Stimulated activated CD8-positive, alpha-beta memory T cell treated with anti-CD3 and anti-CD28 coated beads, Interleukin-15, amount 100 ng/mL, for 4 hours (primary cell): Measurements from ENCODE around the gene TTBK1.
A peak's percentile ranks its signal among the peaks of the same experiment; 100 is the strongest.

ENCODE experiments used
- DNase-seq, 2 donors: peaks; one replicate each; pipeline ENCODE4 v3.0.0-alpha.2; 2020; ENCODE audit warnings: low read depth in 2 of 2

Gene TTBK1

DNA sequence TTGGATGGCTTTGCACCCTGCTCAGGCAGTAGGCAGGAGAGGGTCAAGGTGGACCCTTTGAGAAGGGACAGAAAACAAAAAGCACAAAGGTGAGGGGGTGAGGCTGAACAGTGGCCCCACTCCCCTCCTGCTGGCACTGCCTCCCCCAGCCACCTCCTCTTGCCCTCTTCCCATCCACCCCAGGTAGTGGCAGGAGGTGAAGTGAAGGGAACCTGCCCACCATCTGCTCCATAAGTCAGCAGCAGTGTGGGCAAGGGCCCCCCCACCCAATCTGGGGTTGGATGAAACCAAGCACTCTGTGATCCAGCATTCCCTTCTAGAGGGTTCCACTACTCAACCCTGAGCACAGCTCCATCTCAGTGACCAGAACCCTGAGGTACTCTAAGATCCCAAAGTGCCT, 28.7 kb downstream of the TTBK1 start:
- DNase-seq = no peak

DNA sequence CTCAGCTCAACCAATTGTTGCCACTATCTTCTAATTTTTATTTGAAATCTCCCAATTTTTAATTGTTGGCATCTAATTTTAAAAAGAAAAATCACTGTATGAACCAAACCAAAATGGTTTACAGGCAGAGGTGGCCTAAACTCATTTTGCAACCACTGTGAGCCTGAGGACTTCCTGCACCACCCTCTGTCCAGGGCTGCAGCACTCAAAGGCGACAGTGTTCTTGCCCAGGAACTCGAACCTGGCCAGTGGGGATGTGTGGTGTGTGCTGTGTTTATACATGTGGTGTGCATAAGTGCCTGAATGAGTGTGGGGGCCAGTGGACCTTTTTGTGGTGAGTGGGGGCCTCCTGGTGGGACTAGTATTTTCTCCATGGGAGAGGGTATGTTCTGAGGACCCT, 30.4 kb downstream of the TTBK1 start:
- DNase-seq = no peak

DNA sequence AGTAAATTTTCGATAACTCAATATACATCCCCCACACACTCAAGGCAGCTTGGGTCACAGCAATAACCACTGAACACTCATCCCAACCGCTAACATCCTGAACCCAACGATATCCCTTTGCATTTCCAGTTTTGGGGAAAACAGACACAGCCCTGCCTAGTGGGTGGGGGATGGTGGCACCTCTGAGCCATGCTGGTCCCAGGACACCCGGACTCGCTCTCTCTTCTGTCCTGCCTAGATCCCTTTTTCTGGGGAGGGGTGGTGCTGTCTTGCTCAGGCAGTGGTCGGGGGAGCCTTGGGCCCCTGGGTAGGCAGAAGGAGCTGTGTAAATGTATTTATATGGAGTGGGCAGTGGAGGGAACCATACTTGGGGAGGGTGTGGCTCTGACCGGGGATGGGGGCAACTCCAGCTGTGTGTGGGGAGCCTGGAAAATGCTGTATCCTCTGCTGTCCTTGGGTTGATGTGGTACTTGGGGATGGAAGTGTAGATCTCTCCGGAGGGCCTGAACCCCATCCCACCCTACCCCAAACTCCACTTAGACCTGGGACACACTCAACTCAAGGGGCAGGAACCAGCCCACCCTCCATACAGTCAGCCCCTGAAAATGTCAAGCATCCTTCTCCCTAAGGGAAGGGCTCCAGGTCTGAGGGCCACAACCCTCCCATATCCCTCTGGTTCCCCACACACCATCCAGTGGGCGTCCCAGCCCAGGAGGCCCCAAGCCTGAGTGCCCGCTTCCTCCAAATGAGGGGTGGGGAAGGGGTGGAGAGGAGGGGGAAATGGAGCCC, 31.0 kb downstream of the TTBK1 start:
- DNase-seq = no peak

DNA sequence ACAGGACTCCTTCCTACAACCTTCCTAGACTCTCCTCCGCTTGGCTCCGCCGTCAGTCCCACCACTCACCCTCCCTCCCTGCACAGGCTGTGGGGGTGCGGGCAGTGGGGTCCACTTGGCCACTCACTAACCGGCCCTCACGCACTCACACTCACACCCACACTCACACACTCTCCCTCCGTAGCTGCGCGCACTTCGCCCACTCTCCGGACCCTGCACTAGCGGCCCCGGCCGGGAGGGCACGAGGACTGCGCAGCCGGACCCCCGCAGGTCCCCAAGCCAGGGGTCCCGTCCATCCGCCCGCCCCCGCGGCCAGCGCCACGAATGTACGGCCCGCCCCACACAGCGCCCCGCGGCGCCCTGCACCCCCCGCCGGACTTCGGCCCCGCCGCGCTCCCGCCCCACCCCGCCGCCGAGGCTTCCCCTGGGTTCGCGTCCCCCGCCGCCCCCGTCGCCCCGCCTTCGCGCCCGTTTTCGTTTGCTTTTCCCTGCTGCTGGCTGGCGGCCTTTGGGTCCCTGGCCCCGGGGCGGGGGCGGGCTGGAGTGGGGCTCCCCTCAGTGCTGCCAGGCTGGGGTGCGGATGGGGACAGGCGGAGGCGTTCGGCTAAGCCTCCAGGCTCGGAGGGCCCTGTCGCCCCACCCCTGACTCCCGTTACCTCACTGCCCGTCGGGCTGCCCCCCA, 31.8 kb downstream of the TTBK1 start:
- peak in 1 of 2 donors; percentile 5 for DNase-seq

DNA sequence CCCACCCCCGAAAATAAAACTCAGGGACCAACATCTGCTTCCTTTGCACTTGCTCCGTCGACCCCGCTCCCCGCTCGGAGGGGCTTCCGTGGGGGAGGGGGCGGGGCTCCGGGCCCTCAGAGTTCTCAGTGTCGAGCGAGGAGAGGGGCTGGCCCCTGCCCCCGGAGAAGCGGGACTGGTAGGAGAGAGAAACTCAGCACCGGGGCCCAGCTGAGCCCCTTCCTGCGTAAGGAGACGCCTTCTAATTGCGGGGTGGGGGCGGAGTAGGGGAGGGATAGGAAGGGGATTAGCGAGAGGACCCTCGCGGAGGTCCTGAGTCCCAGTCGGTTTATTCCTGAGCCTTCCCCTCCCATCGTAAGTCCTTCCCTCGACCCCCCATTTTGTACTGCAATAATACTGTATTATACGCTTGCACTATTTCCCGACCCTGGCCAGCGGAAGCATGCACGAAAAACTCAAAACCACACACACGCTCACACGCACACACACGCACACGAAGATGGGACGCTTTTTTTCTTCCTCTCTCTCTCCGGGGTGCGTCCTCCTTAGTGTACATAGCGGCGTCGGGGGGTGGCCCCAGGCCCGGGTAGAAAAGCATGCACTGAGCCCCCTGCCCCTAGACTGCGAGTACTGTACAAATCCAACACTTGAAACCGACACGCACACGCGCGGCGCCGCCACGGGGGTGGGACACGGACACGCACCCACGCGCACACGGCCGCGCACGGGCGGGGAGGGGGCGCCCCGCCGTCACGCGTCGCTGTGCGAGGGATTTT, 32.7 kb downstream of the TTBK1 start:
- no peak for DNase-seq

DNA sequence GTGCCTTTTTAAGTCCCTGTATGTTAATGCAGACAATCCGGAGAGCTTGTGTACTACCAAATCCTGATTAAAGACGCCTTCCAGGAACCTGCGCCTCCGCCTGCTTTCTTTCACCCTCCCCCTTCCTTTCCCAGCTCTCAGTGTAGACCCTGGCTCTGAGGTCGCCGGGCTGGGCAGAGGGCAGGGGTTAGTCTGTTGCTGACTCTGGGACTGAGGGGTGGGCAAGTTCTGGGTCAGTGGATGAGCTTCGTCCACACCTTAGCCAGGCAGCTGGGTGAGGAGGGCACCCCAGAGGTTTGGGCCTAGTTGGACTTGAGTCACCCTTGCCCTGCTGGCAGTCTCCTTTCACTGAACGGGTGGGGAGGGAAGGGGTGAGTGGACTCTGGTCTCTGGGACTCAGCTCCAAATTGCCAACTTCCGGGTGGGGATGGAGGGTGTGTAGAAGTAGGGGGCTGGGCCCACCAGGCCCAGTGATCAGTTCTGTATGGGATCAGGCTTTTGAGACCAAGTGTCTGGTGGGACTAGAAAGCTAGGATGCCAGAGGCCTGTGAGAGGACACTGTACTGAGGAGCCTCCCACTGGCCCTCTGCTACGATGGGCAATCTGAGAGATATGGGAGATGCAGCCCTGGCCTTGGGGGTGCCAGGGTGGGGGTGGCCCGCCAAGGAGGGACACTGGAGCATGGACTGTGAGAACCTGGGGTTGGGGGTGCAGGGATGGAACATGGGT, 33.5 kb downstream of the TTBK1 start:
- no peak for DNase-seq

DNA sequence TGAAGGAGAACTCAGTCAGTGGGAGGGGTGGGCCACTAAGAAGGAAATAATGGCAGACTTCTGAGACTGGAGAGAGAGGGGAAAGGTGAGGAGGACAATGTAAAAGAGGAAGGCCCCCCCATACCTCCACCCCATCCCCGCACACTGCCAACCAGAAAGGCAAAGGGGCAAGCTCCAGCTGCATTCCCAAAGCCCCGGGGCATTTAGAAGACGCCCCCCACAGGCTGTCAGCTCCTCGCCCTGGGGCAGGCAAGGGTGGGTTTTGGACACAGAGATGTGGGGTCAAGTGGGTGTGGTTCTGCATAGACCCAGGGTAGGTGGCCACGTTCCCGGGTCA, 34.0 kb downstream of the TTBK1 start:
- DNase-seq = no peak

DNA sequence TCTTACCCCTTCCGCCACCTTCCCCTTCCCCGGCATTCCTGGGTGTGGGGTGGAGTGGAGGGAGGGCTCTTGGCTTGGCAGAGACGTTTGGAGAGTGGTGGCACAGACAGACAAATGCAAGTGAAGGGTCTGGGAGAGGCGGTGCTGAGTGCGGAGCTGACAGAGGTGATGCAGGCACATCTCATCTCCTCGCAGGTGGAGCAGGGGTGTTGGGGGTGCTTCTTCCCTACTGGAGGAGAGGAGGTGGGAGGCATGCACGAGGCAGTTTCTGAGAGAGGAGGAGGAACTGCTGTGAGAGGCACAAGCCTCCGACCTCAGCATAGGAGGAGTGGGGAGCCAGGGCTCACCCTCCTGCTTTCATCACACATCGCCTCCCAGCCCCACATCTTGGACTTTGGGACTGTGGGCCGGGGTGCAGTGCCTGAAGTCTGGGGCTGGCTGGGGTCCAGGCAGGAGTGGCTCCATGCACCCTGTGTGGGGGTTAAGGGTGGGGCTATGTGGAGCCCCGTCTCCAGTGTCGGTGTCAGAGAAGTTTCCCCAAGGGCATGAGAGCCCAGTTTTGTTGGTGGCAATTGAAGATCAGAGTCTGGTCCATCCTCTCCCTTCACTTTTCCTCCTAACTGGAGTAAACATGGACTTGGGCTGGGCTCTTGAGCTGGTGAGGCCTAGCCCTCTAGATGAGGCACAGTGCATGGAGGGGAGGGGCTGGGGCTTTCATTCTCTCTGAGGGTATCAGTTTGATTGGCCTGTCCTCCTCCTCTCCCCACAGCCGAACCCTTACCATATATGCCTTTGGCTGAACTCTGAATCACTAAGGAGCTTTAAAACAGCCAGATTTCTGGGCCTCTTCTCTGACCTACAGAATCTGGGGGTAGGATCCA, 34.6 kb downstream of the TTBK1 start:
- no peak for DNase-seq

DNA sequence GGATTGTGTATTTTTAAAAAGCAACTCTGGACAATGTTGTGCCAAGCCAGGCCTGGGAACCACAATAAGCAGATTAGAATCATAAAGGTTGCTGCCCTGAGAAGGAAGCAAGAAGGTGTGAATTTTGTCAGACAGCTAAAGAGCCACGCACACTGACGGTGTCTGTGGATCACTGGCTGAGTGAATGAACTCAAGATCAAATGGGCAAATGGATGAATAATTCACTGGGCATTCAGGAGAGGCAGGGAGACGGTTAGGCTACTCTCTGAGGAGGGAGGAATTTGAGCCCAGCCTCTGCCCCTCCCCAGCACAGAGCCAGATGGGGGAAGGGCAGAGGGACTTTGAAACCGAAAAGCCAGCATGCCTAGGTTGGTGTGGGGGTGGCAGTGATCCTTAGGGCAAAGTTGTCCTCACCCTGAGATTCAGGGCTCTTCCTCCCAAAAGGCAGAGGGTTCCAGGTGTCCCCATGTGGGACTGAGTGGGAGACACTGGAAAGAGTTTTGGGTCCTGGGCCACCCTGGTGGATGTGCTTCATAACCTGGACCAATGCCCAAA, 35.3 kb downstream of the TTBK1 start:
- DNase-seq = no peak

DNA sequence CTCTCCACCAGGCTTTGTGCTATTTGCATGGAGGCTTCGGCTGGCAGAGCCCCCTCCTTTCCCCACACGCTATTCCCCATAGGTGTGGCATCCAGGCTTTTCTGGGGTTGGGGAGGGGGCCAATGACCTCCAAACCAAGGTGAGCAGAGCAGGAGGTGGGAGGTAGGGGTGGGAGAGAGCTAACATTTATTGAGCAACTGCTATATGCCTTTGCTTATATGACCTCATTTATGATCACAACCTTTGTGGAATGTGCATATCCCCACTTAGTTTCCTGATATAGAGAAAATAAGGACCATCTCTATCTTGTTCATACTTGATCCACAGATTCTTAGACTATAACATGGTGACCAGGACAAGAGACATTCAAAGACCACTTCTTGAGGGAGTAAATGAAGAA, 37.0 kb downstream of the TTBK1 start:
- DNase-seq = no peak

DNA sequence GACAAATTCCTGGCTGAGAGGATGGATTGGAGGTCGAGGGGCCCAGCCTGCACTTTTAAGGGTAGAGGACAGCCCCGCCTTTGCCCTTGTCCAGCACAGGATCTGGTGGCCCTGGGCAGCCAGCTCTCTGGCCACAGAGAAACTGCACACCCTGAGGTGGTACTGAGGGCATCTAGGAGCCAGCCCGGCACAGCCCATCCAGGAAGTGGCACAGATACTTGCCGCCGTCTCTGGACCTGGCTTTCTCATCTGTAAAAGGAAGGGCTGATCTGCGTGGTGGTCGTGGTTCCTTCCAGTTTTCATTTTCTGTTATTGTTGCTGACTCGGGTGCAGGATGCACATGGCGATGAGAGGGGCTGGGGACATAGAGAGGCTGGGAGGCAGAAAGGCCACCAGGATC, 38.8 kb downstream of the TTBK1 start:
- DNase-seq = no peak

DNA sequence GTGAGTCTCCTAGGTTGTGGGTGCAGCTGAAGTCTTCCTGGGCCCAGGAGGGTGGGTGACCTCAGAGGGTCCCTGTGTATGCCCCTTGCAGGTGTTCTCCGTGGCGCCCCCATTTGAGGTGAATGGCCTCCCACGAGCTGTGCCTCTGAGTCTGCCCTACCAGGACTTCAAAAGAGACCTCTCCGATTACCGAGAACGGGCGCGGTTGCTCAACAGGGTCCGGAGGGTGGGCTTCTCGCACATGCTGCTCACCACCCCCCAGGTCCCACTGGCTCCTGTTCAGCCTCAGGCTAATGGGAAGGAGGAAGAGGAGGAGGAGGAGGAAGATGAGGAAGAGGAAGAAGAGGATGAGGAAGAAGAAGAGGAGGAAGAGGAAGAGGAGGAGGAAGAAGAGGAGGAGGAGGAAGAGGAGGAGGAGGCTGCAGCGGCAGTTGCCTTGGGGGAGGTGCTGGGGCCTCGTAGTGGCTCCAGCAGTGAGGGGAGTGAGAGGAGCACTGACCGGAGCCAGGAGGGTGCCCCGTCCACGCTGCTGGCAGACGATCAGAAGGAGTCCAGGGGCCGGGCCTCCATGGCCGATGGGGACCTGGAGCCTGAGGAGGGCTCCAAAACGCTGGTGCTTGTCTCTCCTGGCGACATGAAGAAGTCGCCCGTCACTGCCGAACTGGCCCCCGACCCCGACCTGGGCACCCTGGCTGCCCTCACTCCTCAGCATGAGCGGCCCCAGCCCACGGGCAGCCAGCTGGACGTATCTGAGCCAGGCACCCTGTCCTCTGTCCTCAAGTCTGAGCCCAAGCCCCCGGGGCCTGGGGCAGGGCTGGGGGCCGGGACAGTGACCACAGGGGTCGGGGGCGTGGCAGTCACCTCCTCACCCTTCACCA, 39.6 kb downstream of the TTBK1 start:
- no peak for DNase-seq

DNA sequence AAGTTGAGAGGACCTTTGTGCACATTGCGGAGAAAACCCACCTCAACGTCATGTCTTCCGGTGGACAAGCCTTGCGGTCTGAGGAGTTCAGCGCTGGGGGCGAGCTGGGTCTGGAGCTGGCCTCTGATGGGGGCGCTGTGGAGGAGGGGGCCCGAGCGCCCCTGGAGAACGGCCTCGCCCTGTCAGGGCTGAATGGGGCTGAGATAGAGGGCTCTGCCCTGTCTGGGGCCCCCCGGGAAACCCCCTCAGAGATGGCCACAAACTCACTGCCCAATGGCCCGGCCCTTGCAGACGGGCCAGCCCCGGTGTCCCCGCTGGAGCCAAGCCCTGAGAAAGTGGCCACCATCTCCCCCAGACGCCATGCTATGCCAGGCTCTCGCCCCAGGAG, 40.2 kb downstream of the TTBK1 start:
- DNase-seq = no peak

DNA sequence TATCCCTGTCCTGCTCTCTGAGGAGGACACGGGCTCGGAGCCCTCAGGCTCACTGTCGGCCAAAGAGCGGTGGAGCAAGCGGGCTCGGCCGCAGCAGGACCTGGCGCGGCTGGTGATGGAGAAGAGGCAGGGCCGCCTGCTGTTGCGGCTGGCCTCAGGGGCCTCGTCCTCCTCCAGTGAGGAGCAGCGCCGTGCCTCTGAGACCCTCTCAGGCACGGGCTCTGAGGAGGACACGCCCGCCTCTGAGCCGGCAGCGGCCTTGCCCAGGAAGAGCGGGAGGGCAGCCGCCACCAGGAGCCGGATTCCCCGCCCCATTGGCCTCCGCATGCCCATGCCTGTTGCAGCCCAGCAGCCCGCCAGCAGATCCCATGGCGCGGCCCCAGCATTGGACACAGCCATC, 40.6 kb downstream of the TTBK1 start:
- DNase-seq = no peak

DNA sequence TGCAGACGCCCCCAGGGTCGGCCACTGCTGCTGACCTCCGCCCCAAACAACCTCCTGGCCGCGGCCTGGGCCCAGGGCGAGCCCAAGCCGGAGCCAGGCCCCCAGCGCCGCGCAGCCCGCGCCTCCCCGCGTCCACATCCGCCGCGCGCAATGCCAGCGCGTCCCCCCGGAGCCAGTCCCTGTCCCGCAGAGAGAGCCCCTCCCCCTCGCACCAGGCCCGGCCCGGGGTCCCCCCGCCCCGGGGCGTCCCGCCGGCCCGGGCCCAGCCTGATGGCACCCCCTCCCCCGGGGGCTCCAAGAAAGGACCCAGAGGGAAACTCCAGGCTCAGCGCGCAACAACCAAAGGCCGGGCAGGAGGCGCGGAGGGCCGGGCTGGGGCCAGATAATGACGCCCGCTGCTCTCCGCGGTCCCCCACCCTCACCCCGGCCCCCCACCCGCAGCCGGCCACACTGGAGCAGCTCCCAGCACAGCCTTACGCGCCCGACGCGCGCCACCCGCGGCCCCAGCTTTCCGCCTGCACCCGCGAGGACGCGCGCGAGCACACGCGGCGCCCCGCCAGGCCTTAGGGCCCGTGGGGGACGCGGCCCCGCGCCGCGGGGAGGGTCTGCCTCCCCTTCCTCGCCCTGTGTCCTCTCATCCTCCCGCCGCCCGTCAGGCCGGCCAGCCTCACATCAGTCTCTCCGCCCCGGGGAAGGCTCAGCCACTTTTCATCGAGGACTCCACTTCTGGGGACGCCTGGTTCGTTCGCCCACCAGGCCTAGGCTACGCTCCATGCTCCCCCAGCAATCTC, 41.9 kb downstream of the TTBK1 start:
- no peak for DNase-seq

DNA sequence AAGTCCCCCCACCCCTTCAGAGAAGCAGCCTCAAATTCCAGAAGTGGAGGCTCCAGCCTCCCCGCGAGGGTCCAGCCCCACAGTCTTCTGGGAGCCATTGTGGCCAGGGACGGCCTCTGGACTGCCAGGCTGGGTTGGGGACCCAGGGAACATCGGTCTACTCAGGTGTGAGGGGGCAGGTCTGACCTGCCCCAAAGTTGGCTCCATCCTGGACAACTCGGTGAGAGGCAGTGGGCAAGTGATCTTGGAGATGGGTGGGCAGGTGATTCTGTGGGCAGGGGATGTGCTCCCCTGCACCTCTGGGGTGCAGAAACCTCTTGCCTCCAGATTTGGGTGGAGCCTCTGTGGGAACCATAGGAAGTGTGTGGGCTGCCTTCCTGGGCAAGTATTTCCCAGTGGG, 42.6 kb downstream of the TTBK1 start:
- no peak for DNase-seq

DNA sequence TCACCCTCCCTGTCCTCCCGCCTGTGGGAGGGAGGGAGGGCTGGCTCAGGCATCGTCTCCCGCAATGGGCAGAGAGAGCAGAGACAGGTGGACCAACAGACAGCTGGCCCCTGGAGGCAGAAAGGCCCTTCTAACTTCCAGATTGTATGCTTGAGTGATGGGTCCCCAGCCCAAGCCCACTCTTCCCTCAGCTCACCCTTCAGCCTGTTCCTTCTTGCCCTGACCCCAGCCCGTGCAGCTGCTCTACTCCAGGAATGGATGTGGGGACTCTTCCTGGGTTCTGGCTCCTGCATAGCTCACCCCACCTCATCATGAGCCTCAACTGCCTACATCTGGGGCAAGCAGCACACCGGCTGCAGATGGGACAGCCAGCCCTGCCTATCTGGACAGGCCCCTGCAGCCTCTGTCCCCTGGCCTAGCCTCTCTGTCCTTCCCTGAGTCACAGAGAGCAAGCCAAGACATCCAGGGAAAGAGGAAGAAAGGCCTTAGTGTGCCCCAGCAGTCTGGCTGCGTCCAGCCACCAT, 43.2 kb downstream of the TTBK1 start:
- no peak for DNase-seq

DNA sequence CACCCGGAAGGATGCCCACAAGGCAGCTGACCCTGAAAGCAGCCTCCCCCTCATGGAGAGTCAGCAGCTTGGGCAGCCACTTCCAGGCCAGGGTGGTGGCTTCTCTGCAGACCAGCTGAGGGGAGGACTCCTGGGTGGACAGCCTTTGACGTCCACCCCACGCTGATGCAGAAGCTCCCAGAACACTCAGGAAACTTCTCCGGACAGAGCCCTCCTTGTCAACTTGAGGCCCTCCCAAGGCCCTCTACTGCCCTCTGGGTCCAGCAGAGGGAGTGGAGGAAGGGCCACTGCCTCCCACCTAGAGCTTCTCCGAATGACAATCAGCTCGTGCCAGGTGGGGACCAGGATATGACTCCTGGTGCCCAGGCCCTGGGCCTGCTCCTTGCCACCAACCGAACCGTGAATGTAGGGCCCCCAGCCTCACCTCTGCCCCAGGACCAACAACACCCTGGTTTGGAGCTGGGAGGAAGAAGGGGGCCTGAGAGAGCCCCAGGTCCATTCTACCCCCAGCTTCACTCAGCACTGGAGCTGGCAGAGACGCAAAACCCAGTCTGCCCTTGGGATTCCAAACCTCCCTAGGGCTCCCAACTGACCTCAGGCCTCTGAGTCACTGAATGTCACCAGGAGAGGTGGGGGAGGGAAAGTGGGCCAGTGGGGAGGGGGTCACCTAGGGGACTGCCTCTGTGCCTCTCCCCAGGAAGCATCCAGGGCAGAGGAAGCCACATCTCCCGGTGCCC, 43.9 kb downstream of the TTBK1 start:
- DNase-seq = no peak
